ENCODE measurements around the gene SNX19.
"Not testable (repeated sequence)": the region's sequence is repeated elsewhere in the genome, so short reads cannot be mapped to it uniquely, and the experiment has no call there.

SNX19 gene

GRCh38 chr11:130932086-130932712, 15.9 kb upstream of the SNX19 start:
- H3K18ac ChIP-seq (ENCODE audit: low read depth in 1 of 2, low read length in 2 of 2) = no peak overlapping the region
- H3K4ac ChIP-seq (ENCODE audit: low read depth in 1 of 2, low read length in 2 of 2) = no peak overlapping the region
- H3K9me3 ChIP-seq (ENCODE audit: control insufficient read depth, low read length) = no peaks in the 10 kb centered on the region
- H3K27ac ChIP-seq (ENCODE audit: low read length, poor library complexity, severe bottlenecking) = no peak overlapping the region
- no peak for DNase-seq
- H3K14ac ChIP-seq (ENCODE audit: low read length in 2 of 2) = no peak overlapping the region
- no peak overlapping the region for H3K4me3 ChIP-seq (ENCODE audit: insufficient read depth in 1 of 2, low read depth in 1 of 2, low read length in 2 of 2)
- WGBS = 91% methylated on average over 5 of the region's 5 CpGs
- H2BK15ac ChIP-seq (ENCODE audit: low read depth, poor library complexity, severe bottlenecking) = no peak overlapping the region
- no peak overlapping the region for H2AK5ac ChIP-seq (ENCODE audit: low read length, severe bottlenecking)
- no peaks in the 10 kb centered on the region for H3K36me3 ChIP-seq (ENCODE audit: control insufficient read depth in 1 of 2, insufficient read depth in 2 of 2, low read depth in 1 of 2, low read length in 2 of 2)
- no peaks in the 10 kb centered on the region for H3K4me1 ChIP-seq (ENCODE audit: control insufficient read depth, insufficient read depth, low read depth, low read length)
- no peak overlapping the region for H2BK5ac ChIP-seq (ENCODE audit: low read depth, low read length, poor library complexity, severe bottlenecking)
- no peak overlapping the region for H2BK12ac ChIP-seq (ENCODE audit: low read length in 2 of 2)
- H4K91ac ChIP-seq (ENCODE audit: low read length) = no peak overlapping the region
- no peaks in the 10 kb centered on the region for H3K79me1 ChIP-seq (replicated peaks; ENCODE audit: low read length, poor library complexity, severe bottlenecking)
- H3K27me3 ChIP-seq (ENCODE audit: control insufficient read depth in 1 of 2, insufficient read depth in 1 of 2, low read length in 2 of 2) = peaks cover 0 to 4% of the 10 kb centered on the region in 2 experiments
- no peak overlapping the region for H2BK120ac ChIP-seq (ENCODE audit: low read depth, low read length)
- H3K4me2 ChIP-seq (ENCODE audit: low read length, poor library complexity, severe bottlenecking) = no peak overlapping the region
- H3K23ac ChIP-seq (ENCODE audit: low read length in 2 of 2) = no peak overlapping the region
- H2AFZ ChIP-seq (ENCODE audit: low read depth, low read length) = no peak overlapping the region
- no peak overlapping the region for H3K9ac ChIP-seq (ENCODE audit: low read length)
- no peak overlapping the region for H4K8ac ChIP-seq (ENCODE audit: low read length)

GRCh38 chr11:130924750-130925149, 8.5 kb upstream of the SNX19 start:
- H3K27me3 ChIP-seq (ENCODE audit: control insufficient read depth in 1 of 2, insufficient read depth in 1 of 2, low read length in 2 of 2) = peaks cover 0 to 9% of the 10 kb centered on the region in 2 experiments
- no peak overlapping the region for H3K14ac ChIP-seq (ENCODE audit: low read length in 2 of 2)
- H2BK120ac ChIP-seq (ENCODE audit: low read depth, low read length) = no peak overlapping the region
- no peak overlapping the region for H2AFZ ChIP-seq (ENCODE audit: low read depth, low read length)
- 44% methylated on average over 2 of the region's 3 CpGs for WGBS
- no peak overlapping the region for H3K23ac ChIP-seq (ENCODE audit: low read length in 2 of 2)
- no peak overlapping the region for H3K18ac ChIP-seq (ENCODE audit: low read depth in 1 of 2, low read length in 2 of 2)
- H2BK15ac ChIP-seq (ENCODE audit: low read depth, poor library complexity, severe bottlenecking) = no peak overlapping the region
- no peak overlapping the region for H3K27ac ChIP-seq (ENCODE audit: low read length, poor library complexity, severe bottlenecking)
- no peaks in the 10 kb centered on the region for H3K9me3 ChIP-seq (ENCODE audit: control insufficient read depth, low read length)
- no peak overlapping the region for H3K4me3 ChIP-seq (ENCODE audit: insufficient read depth in 1 of 2, low read depth in 1 of 2, low read length in 2 of 2)
- no peak overlapping the region for H3K9ac ChIP-seq (ENCODE audit: low read length)
- H3K4ac ChIP-seq (ENCODE audit: low read depth in 1 of 2, low read length in 2 of 2) = no peak overlapping the region
- no peaks in the 10 kb centered on the region for H3K36me3 ChIP-seq (ENCODE audit: control insufficient read depth in 1 of 2, insufficient read depth in 2 of 2, low read depth in 1 of 2, low read length in 2 of 2)
- H2AK5ac ChIP-seq (ENCODE audit: low read length, severe bottlenecking) = no peak overlapping the region
- no peak overlapping the region for H2BK12ac ChIP-seq (ENCODE audit: low read length in 2 of 2)
- H3K4me1 ChIP-seq (ENCODE audit: control insufficient read depth, insufficient read depth, low read depth, low read length) = no peaks in the 10 kb centered on the region
- DNase-seq = no peak
- no peak overlapping the region for H4K8ac ChIP-seq (ENCODE audit: low read length)
- H4K91ac ChIP-seq (ENCODE audit: low read length) = no peak overlapping the region
- no peak overlapping the region for H2BK5ac ChIP-seq (ENCODE audit: low read depth, low read length, poor library complexity, severe bottlenecking)
- H3K4me2 ChIP-seq (ENCODE audit: low read length, poor library complexity, severe bottlenecking) = no peak overlapping the region
- H3K79me1 ChIP-seq (replicated peaks; ENCODE audit: low read length, poor library complexity, severe bottlenecking) = no peaks in the 10 kb centered on the region

GRCh38 chr11:130920612-130921011, 4.3 kb upstream of the SNX19 start:
- not testable (repeated sequence) for DNase-seq; H2BK120ac ChIP-seq (ENCODE audit: low read depth, low read length); H2BK5ac ChIP-seq (ENCODE audit: low read depth, low read length, poor library complexity, severe bottlenecking); H3K23ac ChIP-seq (ENCODE audit: low read length in 2 of 2); H3K4me2 ChIP-seq (ENCODE audit: low read length, poor library complexity, severe bottlenecking); H2BK12ac ChIP-seq (ENCODE audit: low read length in 2 of 2); H3K4me1 ChIP-seq (ENCODE audit: control insufficient read depth, insufficient read depth, low read depth, low read length); H3K79me1 ChIP-seq (replicated peaks; ENCODE audit: low read length, poor library complexity, severe bottlenecking); H3K9me3 ChIP-seq (ENCODE audit: control insufficient read depth, low read length); H2AK5ac ChIP-seq (ENCODE audit: low read length, severe bottlenecking); H3K4ac ChIP-seq (ENCODE audit: low read depth in 1 of 2, low read length in 2 of 2); H2AFZ ChIP-seq (ENCODE audit: low read depth, low read length); H3K9ac ChIP-seq (ENCODE audit: low read length); H3K27me3 ChIP-seq (ENCODE audit: control insufficient read depth in 1 of 2, insufficient read depth in 1 of 2, low read length in 2 of 2); H2BK15ac ChIP-seq (ENCODE audit: low read depth, poor library complexity, severe bottlenecking); H3K18ac ChIP-seq (ENCODE audit: low read depth in 1 of 2, low read length in 2 of 2); H3K27ac ChIP-seq (ENCODE audit: low read length, poor library complexity, severe bottlenecking); H3K36me3 ChIP-seq (ENCODE audit: control insufficient read depth in 1 of 2, insufficient read depth in 2 of 2, low read depth in 1 of 2, low read length in 2 of 2); H3K4me3 ChIP-seq (ENCODE audit: insufficient read depth in 1 of 2, low read depth in 1 of 2, low read length in 2 of 2); H4K91ac ChIP-seq (ENCODE audit: low read length); H4K8ac ChIP-seq (ENCODE audit: low read length); H3K14ac ChIP-seq (ENCODE audit: low read length in 2 of 2)
- WGBS = 78% methylated on average over 5 of the region's 5 CpGs

- Histone ChIP-seq H3K27me3 (ENCODE audit: control insufficient read depth in 1 of 2, insufficient read depth in 1 of 2, low read length in 2 of 2) (peaks cover 0 to 9% of the 10 kb centered on the region in 2 experiments), H3K14ac (ENCODE audit: low read length in 2 of 2) (no peak overlapping the region), H3K9me3 (ENCODE audit: control insufficient read depth, low read length) (no peaks in the 10 kb centered on the region), H3K23ac (ENCODE audit: low read length in 2 of 2) (no peak overlapping the region), H2BK12ac (ENCODE audit: low read length in 2 of 2) (no peak overlapping the region), H3K4ac (ENCODE audit: low read depth in 1 of 2, low read length in 2 of 2) (no peak overlapping the region), H2AFZ (ENCODE audit: low read depth, low read length) (no peak overlapping the region), H3K4me2 (ENCODE audit: low read length, poor library complexity, severe bottlenecking) (no peak overlapping the region), H4K8ac (ENCODE audit: low read length) (no peak overlapping the region), H2BK15ac (ENCODE audit: low read depth, poor library complexity, severe bottlenecking) (no peak overlapping the region), H3K36me3 (ENCODE audit: control insufficient read depth in 1 of 2, insufficient read depth in 2 of 2, low read depth in 1 of 2, low read length in 2 of 2) (peaks cover 13 to 24% of the 10 kb centered on the region in 2 experiments), H3K27ac (ENCODE audit: low read length, poor library complexity, severe bottlenecking) (no peak overlapping the region), H3K4me1 (ENCODE audit: control insufficient read depth, insufficient read depth, low read depth, low read length) (peaks cover 9% of the 10 kb centered on the region), H3K18ac (ENCODE audit: low read depth in 1 of 2, low read length in 2 of 2) (no peak overlapping the region), H2BK5ac (ENCODE audit: low read depth, low read length, poor library complexity, severe bottlenecking) (no peak overlapping the region), H3K79me1 (replicated peaks; ENCODE audit: low read length, poor library complexity, severe bottlenecking) (peaks cover 21% of the 10 kb centered on the region), H2AK5ac (ENCODE audit: low read length, severe bottlenecking) (no peak overlapping the region), H3K4me3 (ENCODE audit: insufficient read depth in 1 of 2, low read depth in 1 of 2, low read length in 2 of 2) (no peak overlapping the region), H2BK120ac (ENCODE audit: low read depth, low read length) (no peak overlapping the region), H4K91ac (ENCODE audit: low read length) (no peak overlapping the region), H3K9ac (ENCODE audit: low read length) (no peak overlapping the region)
- WGBS = 91% methylated on average over 5 of the region's 6 CpGs
- no peak for DNase-seq
Observed at GRCh38 chr11:130918081-130918480, 1.8 kb upstream of the SNX19 start.
